ENCODE measurements around the gene NEU2.
A peak's percentile ranks its signal among the peaks of the same experiment; 100 is the strongest.

GRCh38 chr2:233063269-233063975, 30.9 kb downstream of the NEU2 start:
- TF ChIP-seq POLR2AphosphoS5 (IDR thresholded peaks at IDR 0.05) (peak in 1 of 2 donors; percentile 42), CTCF (IDR thresholded peaks at IDR 0.05) (peak in 1 of 6 experiments; percentile 13), EP300 (IDR thresholded peaks at IDR 0.05) (no peak), POLR2A (IDR thresholded peaks at IDR 0.05) (peak in 1 of 4 donors; percentile 14)

All from upper lobe of left lung (tissue), 4 donors.